Stimulated activated naive CD8-positive, alpha-beta T cell treated with anti-CD3 and anti-CD28 coated beads, Interleukin-15, amount 100 ng/mL, for 72 hours (primary cell): ENCODE data around the gene HERC3.

ENCODE experiments used
- ATAC-seq: fragments of 150-1000 bp; cut with Tn5 transposase; 2 replicates; pipeline ENCODE4 v1.10.0; 2021; ENCODE audit warnings: mild to moderate bottlenecking, moderate library complexity
- DNase-seq, 2 donors: peaks; one replicate each; pipeline ENCODE4 v3.0.0; 2021 to 2022
- H3K27ac Mint-ChIP-seq, 2 donors: one replicate each; pipeline ENCODE4 v1.8.0; 2022; ENCODE audit warnings: mild to moderate bottlenecking in 2 of 2, mixed read lengths in 2 of 2, moderate library complexity in 2 of 2
- H3K27me3 Mint-ChIP-seq: one replicate; pipeline ENCODE4 v1.8.0; 2022; ENCODE audit warnings: mixed read lengths
- H3K4me1 Mint-ChIP-seq: one replicate; pipeline ENCODE4 v1.8.0; 2022; ENCODE audit warnings: mild to moderate bottlenecking, mixed read lengths
- H3K4me3 Mint-ChIP-seq, 2 donors: one replicate each; pipeline ENCODE4 v1.8.0; 2022; ENCODE audit warnings: mild to moderate bottlenecking in 2 of 2, mixed read lengths in 2 of 2, moderate library complexity in 1 of 2
- H3K9me3 Mint-ChIP-seq, 2 donors: one replicate each; pipeline ENCODE4 v1.8.0; 2022; ENCODE audit warnings: mixed read lengths in 2 of 2

HERC3 gene

DNA sequence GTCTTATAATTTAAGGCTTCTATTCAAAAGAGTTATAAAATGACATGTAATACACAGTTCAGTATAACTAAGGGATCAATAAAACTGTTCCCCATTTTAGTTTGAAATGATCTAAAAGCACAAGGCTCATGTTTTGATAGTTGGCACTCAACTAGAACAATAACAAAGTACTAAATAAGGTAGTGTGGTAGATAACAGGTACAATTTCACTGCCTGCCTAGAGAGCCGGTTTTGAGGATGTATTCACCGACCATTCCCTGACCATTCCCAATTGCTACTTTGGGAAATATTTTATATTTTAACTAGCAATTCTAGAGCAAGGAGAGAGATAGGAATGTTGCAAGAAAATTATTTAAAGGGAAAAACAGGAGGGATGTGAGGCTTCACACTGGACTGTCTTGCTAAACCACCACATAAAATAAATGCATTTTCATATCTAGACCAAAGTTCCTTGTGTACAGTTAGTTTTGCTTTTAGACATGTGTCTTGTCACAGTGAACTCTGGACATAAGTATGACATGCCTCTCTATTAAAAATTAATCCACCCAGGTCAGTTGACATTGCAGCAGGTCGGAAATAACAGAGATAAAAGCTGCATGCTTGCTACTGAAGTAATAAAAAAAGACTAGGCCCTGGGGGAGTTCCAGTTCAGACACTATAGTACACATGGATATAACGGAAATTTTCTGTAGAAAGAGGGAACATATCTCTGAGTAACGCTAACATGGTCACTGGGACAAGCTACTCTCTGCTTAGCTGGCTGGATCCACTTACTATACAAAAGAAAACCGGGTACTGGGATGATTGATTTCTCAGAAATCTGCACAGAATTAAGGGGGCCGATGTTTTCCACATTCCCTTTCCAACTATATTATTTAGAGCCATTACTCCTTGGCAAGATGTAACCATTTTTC, 161.6 kb downstream of the HERC3 start:
- DNase-seq, result no peak
- Mint-ChIP-seq H3K9me3 (no peaks in the 10 kb centered on the region), H3K27me3 (peaks cover 1% of the 10 kb centered on the region), H3K27ac (no peak overlapping the region), H3K4me3 (no peak overlapping the region), H3K4me1 (no peaks in the 10 kb centered on the region)
- ATAC-seq, result no peak

DNA sequence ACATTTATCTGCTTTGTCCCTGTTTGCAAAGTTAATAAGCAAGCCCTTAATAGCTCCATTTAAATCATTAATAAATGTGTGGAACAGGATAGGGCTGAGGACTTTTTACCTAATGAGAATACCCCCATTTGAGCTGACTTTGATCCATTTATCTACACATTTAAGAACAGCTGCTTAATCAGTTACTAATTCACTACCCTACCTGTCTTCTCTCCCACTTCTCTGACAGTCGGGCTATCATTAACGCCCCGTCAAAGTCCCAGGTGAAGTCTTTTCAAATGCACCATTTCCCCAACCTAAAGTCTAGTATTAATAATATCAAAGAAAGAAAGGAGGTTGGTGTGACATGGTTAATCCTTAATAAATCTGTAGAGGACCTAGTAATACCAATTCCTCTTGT, 162.5 kb downstream of the HERC3 start:
- H3K9me3 Mint-ChIP-seq, result no peaks in the 10 kb centered on the region
- no peak overlapping the region for H3K4me3 Mint-ChIP-seq
- no peaks in the 10 kb centered on the region for H3K4me1 Mint-ChIP-seq
- ATAC-seq (no peak), DNase-seq (no peak)
- no peak overlapping the region for H3K27ac Mint-ChIP-seq
- H3K27me3 Mint-ChIP-seq, result no peaks in the 10 kb centered on the region

DNA sequence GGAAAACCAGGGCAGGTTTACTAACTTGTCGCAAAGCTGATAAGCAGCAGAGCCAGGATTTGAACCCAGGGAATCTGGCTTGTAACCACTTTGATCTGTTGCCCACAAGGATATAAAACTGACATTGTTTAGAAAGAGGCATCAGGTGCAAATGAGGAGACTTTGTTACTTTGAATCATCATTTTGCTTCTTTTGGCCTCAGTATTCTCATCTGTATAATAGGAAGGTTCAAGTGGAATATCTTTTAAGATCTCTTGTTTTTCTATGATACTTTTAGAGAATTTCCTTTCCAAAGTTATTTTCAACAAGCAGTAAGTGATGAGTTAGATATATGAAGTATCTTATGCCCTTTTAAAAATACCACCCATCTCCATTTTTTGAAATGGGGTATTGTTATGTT, 163.2 kb downstream of the HERC3 start:
- Mint-ChIP-seq H3K4me3 (no peak overlapping the region), H3K27ac (no peak overlapping the region), H3K4me1 (no peaks in the 10 kb centered on the region), H3K9me3 (no peaks in the 10 kb centered on the region), H3K27me3 (no peaks in the 10 kb centered on the region)
- ATAC-seq (no peak), DNase-seq (no peak)

DNA sequence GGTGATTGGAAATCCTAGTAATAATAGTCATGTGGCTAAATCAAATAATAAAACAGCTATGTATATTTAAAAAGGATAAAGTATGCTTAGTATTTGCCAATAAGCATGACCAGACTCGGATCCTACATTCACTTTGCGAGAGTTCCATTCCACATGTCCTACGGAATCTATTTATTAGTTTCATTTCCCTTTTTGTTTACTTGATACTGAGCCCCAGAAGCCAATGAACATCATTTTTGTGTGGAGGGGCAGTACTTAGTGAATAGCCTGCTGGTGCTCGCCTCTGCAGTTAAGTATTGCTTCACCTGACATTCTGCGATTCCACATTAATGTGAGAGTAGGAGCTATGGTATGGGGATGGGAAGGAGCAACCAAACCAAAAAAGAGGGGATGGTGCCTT, 163.9 kb downstream of the HERC3 start:
- DNase-seq (no peak), ATAC-seq (no peak)
- H3K4me1 Mint-ChIP-seq, result no peaks in the 10 kb centered on the region
- no peak overlapping the region for H3K27ac Mint-ChIP-seq
- no peaks in the 10 kb centered on the region for H3K9me3 Mint-ChIP-seq
- no peak overlapping the region for H3K4me3 Mint-ChIP-seq
- H3K27me3 Mint-ChIP-seq, result no peaks in the 10 kb centered on the region

DNA sequence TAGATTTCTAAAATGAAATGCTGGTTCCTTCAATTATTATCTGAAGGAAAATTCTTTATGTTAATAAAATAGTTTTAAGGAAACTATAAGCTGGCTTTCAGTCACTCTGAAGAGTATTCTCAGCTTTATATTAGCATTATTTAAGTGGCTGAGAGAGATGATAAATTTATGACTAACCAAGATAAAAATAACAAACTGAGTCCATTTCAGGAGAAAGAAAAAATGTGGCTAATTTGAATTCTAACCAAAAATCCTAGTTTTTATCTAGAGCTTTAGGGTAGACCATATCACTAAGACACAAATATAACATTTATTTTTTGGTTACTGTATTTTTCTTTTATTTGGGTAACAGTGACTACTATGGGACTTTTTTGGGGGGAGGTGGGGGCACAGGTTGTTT, 164.8 kb downstream of the HERC3 start:
- no peaks in the 10 kb centered on the region for H3K9me3 Mint-ChIP-seq
- H3K4me1 Mint-ChIP-seq, result no peaks in the 10 kb centered on the region
- no peaks in the 10 kb centered on the region for H3K27me3 Mint-ChIP-seq
- H3K4me3 Mint-ChIP-seq, result no peak overlapping the region
- DNase-seq (no peak), ATAC-seq (no peak)
- H3K27ac Mint-ChIP-seq, result no peak overlapping the region

DNA sequence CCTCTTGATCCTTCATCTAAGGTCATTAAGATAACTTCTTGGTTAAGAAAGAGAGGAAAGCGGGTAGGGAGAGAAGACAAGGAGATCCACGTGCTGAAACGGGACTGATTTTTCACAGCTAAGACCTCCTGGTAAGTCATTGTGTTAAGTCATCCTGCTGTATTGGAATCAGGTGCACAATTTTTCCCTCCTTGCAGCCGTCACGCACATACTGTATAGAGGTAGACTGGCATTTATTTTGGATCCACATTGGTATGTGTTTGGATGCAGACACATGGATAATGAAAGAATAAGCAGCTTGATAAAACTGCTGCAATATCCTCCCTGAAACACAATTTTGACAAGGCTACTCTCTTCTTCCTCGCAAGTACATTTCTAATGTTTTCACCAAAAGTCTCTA, 165.5 kb downstream of the HERC3 start:
- DNase-seq (no peak), ATAC-seq (no peak)
- H3K27me3 Mint-ChIP-seq, result no peaks in the 10 kb centered on the region
- no peaks in the 10 kb centered on the region for H3K4me1 Mint-ChIP-seq
- no peak overlapping the region for H3K27ac Mint-ChIP-seq
- H3K9me3 Mint-ChIP-seq, result no peaks in the 10 kb centered on the region
- H3K4me3 Mint-ChIP-seq, result no peak overlapping the region
